ENCODE data around the gene MED14. TPM values are rescaled to one million over a fixed set of nuclear protein-coding genes. Genes with fewer than 3 reads are reported as not detected.

Gene MED14
- total and polyA plus RNA-seq, 2 of the 13 experiments (the other 11 are each of a cell fraction or from before 2014, with no cell fraction given) = 10.2 to 16.3 TPM

- TF ChIP-seq ZNF124 (CRISPR knock-in tag; IDR thresholded peaks at IDR 0.05) = no peak
- TF ChIP-seq, protein P1, sequence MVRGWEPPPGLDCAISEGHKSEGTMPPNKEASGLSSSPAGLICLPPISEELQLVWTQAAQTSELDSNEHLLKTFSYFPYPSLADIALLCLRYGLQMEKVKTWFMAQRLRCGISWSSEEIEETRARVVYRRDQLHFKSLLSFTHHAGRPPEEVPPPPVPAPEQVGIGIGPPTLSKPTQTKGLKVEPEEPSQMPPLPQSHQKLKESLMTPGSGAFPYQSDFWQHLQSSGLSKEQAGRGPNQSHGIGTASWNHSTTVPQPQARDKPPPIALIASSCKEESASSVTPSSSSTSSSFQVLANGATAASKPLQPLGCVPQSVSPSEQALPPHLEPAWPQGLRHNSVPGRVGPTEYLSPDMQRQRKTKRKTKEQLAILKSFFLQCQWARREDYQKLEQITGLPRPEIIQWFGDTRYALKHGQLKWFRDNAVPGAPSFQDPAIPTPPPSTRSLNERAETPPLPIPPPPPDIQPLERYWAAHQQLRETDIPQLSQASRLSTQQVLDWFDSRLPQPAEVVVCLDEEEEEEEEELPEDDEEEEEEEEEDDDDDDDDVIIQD (CRISPR knock-in tag; IDR thresholded peaks at IDR 0.05; ENCODE audit: low read depth) = 0 out of 2 replicates have a peak, but pooled peaks have one; percentile 22
- no peak for TF ChIP-seq FOXP1 (IDR thresholded peaks at IDR 0.05)
- TF ChIP-seq FOXP1 (CRISPR knock-in tag; IDR thresholded peaks at IDR 0.05) = no peak
- TF ChIP-seq, protein P2, sequence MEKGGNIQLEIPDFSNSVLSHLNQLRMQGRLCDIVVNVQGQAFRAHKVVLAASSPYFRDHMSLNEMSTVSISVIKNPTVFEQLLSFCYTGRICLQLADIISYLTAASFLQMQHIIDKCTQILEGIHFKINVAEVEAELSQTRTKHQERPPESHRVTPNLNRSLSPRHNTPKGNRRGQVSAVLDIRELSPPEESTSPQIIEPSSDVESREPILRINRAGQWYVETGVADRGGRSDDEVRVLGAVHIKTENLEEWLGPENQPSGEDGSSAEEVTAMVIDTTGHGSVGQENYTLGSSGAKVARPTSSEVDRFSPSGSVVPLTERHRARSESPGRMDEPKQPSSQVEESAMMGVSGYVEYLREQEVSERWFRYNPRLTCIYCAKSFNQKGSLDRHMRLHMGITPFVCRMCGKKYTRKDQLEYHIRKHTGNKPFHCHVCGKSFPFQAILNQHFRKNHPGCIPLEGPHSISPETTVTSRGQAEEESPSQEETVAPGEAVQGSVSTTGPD (CRISPR knock-in tag; IDR thresholded peaks at IDR 0.05) = no peak
- TF ChIP-seq NAIF1 (CRISPR knock-in tag; IDR thresholded peaks at IDR 0.05; ENCODE audit: borderline replicate concordance) = no peak
- no peak for TF ChIP-seq KDM6A (CRISPR knock-in tag; IDR thresholded peaks at IDR 0.05; ENCODE audit: low read depth)
- TF ChIP-seq ATF4 (CRISPR knock-in tag; IDR thresholded peaks at IDR 0.05) = peak in 1 of 2 experiments; percentile 29; a peak in 1 of 4 replicates
- TF ChIP-seq ZGPAT (CRISPR knock-in tag; IDR thresholded peaks at IDR 0.05) = peak; percentile 56; the same call in 1 of the 2 replicates
- TF ChIP-seq YY1 (IDR thresholded peaks at IDR 0.05; ENCODE audit: insufficient read depth, insufficient replicate concordance, low read depth, low read length) = peak; percentile 54
- no peak for TF ChIP-seq RAD51 (IDR thresholded peaks at IDR 0.05; ENCODE audit: borderline replicate concordance)
- TF ChIP-seq ZNF460 (CRISPR knock-in tag; IDR thresholded peaks at IDR 0.05; ENCODE audit: borderline replicate concordance) = no peak; the same call in 1 of the 2 replicates
- TF ChIP-seq PPARG (CRISPR knock-in tag; conservative IDR thresholded peaks at IDR 0.05) = no peak
- TF ChIP-seq ZNF543 (CRISPR knock-in tag; IDR thresholded peaks at IDR 0.05) = 0 out of 2 replicates have a peak, but pooled peaks have one; percentile 30
- peak; percentile 20; the same call in 1 of the 2 replicates for TF ChIP-seq ZNF788 (CRISPR knock-in tag; IDR thresholded peaks at IDR 0.05; ENCODE audit: borderline replicate concordance)
- TF ChIP-seq, protein P3, sequence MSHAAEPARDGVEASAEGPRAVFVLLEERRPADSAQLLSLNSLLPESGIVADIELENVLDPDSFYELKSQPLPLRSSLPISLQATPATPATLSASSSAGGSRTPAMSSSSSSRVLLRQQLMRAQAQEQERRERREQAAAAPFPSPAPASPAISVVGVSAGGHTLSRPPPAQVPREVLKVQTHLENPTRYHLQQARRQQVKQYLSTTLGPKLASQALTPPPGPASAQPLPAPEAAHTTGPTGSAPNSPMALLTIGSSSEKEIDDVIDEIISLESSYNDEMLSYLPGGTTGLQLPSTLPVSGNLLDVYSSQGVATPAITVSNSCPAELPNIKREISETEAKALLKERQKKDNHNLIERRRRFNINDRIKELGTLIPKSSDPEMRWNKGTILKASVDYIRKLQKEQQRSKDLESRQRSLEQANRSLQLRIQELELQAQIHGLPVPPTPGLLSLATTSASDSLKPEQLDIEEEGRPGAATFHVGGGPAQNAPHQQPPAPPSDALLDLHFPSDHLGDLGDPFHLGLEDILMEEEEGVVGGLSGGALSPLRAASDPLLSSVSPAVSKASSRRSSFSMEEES (CRISPR knock-in tag; IDR thresholded peaks at IDR 0.05) = no peak
- TF ChIP-seq, protein P4, sequence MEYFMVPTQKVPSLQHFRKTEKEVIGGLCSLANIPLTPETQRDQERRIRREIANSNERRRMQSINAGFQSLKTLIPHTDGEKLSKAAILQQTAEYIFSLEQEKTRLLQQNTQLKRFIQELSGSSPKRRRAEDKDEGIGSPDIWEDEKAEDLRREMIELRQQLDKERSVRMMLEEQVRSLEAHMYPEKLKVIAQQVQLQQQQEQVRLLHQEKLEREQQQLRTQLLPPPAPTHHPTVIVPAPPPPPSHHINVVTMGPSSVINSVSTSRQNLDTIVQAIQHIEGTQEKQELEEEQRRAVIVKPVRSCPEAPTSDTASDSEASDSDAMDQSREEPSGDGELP (IDR thresholded peaks at IDR 0.05; ENCODE audit: borderline replicate concordance, low read depth) = peak; percentile 75; the same call in 1 of the 2 replicates
- no peak for TF ChIP-seq BCLAF1 (IDR thresholded peaks at IDR 0.05)
Observed at GRCh38 chrX:40735325-40736169, at the start of gene MED14 (continued).

Measured in HepG2 (cell line).